ENCODE measurements around the gene MISFA.

MISFA gene

GRCh38 chr11:18594999-18595749 is 4.4 kb upstream of the MISFA start:
- Histone ChIP-seq H3K4me3 (ENCODE audit: low read length) (no peak overlapping the region), H3K27me3 (ENCODE audit: insufficient read depth, low read length) (no peaks in the 10 kb centered on the region), H2AFZ (ENCODE audit: low read depth, low read length) (no peak overlapping the region), H3K4me1 (ENCODE audit: insufficient read depth, low read length) (peaks cover 9% of the 10 kb centered on the region), H3K9me3 (ENCODE audit: low read length) (no peaks in the 10 kb centered on the region), H3K36me3 (ENCODE audit: insufficient read depth, low read length) (peaks cover 5% of the 10 kb centered on the region)

- H3K4me3 ChIP-seq (ENCODE audit: low read length) = no peak overlapping the region
- H3K36me3 ChIP-seq (ENCODE audit: insufficient read depth, low read length) = peaks cover 12% of the 10 kb centered on the region
- no peaks in the 10 kb centered on the region for H3K4me1 ChIP-seq (ENCODE audit: insufficient read depth, low read length)
- no peak overlapping the region for H2AFZ ChIP-seq (ENCODE audit: low read depth, low read length)
- no peaks in the 10 kb centered on the region for H3K27me3 ChIP-seq (ENCODE audit: insufficient read depth, low read length)
- no peaks in the 10 kb centered on the region for H3K9me3 ChIP-seq (ENCODE audit: low read length)
These were observed 1.5 kb downstream of the MISFA start for GRCh38 chr11:18600915-18601569.

- H3K4me1 ChIP-seq (ENCODE audit: insufficient read depth, low read length) = no peaks in the 10 kb centered on the region
- H3K9me3 ChIP-seq (ENCODE audit: low read length) = no peaks in the 10 kb centered on the region
- no peak overlapping the region for H2AFZ ChIP-seq (ENCODE audit: low read depth, low read length)
- H3K36me3 ChIP-seq (ENCODE audit: insufficient read depth, low read length) = peaks cover 44% of the 10 kb centered on the region
- H3K4me3 ChIP-seq (ENCODE audit: low read length) = no peak overlapping the region
- H3K27me3 ChIP-seq (ENCODE audit: insufficient read depth, low read length) = no peaks in the 10 kb centered on the region
These were observed 8.8 kb downstream of the MISFA start for GRCh38 chr11:18608376-18608775.

DNA sequence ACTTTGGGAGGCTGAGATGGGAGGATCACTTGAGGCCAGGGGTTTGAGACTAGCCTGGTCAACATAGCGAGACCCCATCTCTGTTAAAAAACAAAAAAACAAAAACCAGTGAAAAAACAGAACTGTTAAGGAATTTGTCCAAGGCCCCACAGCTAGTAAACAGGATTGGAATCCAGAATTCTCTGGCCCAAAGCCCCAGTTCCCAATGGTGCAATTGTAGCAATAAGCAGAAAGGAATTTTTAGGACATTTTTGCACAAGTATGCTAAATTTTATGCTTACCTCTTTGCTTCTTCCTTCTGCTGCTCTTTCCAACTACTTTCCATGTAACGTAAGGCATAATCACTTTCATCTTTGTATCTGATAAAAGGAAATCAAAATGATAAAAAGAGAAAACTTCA is 11.6 kb downstream of the MISFA start:
- Histone ChIP-seq H3K4me3 (ENCODE audit: low read length) (no peak overlapping the region), H3K36me3 (ENCODE audit: insufficient read depth, low read length) (peaks cover 62% of the 10 kb centered on the region), H3K27me3 (ENCODE audit: insufficient read depth, low read length) (no peaks in the 10 kb centered on the region), H2AFZ (ENCODE audit: low read depth, low read length) (no peak overlapping the region), H3K4me1 (ENCODE audit: insufficient read depth, low read length) (peaks cover 3% of the 10 kb centered on the region), H3K9me3 (ENCODE audit: low read length) (no peaks in the 10 kb centered on the region)

DNA sequence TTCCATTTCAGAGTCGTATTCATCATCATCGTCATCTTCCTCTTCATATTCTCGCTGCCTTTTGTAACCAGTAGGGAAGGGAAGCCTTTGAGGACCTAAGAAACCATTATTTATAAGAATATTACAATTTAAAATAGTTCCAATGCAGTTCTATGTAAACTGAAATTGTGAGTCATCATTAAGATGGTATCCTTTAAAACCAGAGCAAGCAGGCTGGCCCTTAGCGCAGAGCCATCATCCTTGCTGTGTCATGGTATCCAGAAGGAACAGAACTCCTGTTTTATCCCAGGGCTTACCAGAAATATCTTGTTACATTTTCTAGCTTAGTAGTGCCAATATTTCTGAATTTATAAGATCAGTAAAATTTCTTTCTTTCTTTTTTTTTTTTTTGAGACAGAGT is 12.8 kb downstream of the MISFA start:
- Histone ChIP-seq H3K4me3 (ENCODE audit: low read length) (no peak overlapping the region), H2AFZ (ENCODE audit: low read depth, low read length) (no peak overlapping the region), H3K36me3 (ENCODE audit: insufficient read depth, low read length) (peaks cover 62% of the 10 kb centered on the region), H3K9me3 (ENCODE audit: low read length) (no peaks in the 10 kb centered on the region), H3K27me3 (ENCODE audit: insufficient read depth, low read length) (no peaks in the 10 kb centered on the region), H3K4me1 (ENCODE audit: insufficient read depth, low read length) (peaks cover 3% of the 10 kb centered on the region)

GRCh38 chr11:18614667-18615066 is 15.1 kb downstream of the MISFA start:
- Histone ChIP-seq H3K27me3 (ENCODE audit: insufficient read depth, low read length) (no peaks in the 10 kb centered on the region), H2AFZ (ENCODE audit: low read depth, low read length) (no peak overlapping the region), H3K36me3 (ENCODE audit: insufficient read depth, low read length) (peaks cover 47% of the 10 kb centered on the region), H3K9me3 (ENCODE audit: low read length) (no peaks in the 10 kb centered on the region), H3K4me1 (ENCODE audit: insufficient read depth, low read length) (peaks cover 3% of the 10 kb centered on the region), H3K4me3 (ENCODE audit: low read length) (no peak overlapping the region)

GRCh38 chr11:18615628-18616392 is 16.2 kb downstream of the MISFA start:
- Histone ChIP-seq H2AFZ (ENCODE audit: low read depth, low read length) (no peak overlapping the region), H3K36me3 (ENCODE audit: insufficient read depth, low read length) (peaks cover 41% of the 10 kb centered on the region), H3K4me3 (ENCODE audit: low read length) (no peak overlapping the region), H3K9me3 (ENCODE audit: low read length) (no peaks in the 10 kb centered on the region), H3K27me3 (ENCODE audit: insufficient read depth, low read length) (no peaks in the 10 kb centered on the region), H3K4me1 (ENCODE audit: insufficient read depth, low read length) (peaks cover 3% of the 10 kb centered on the region)

GRCh38 chr11:18617688-18618341 is 18.2 kb downstream of the MISFA start:
- Histone ChIP-seq H3K27me3 (ENCODE audit: insufficient read depth, low read length) (no peaks in the 10 kb centered on the region), H3K9me3 (ENCODE audit: low read length) (no peaks in the 10 kb centered on the region), H3K4me3 (ENCODE audit: low read length) (no peak overlapping the region), H3K36me3 (ENCODE audit: insufficient read depth, low read length) (peaks cover 26% of the 10 kb centered on the region), H3K4me1 (ENCODE audit: insufficient read depth, low read length) (peaks cover 3% of the 10 kb centered on the region), H2AFZ (ENCODE audit: low read depth, low read length) (no peak overlapping the region)

GRCh38 chr11:18618342-18619025 is 18.9 kb downstream of the MISFA start:
- Histone ChIP-seq H3K9me3 (ENCODE audit: low read length) (no peaks in the 10 kb centered on the region), H3K4me1 (ENCODE audit: insufficient read depth, low read length) (peaks cover 3% of the 10 kb centered on the region), H2AFZ (ENCODE audit: low read depth, low read length) (no peak overlapping the region), H3K27me3 (ENCODE audit: insufficient read depth, low read length) (no peaks in the 10 kb centered on the region), H3K36me3 (ENCODE audit: insufficient read depth, low read length) (peaks cover 24% of the 10 kb centered on the region), H3K4me3 (ENCODE audit: low read length) (no peak overlapping the region)

DNA sequence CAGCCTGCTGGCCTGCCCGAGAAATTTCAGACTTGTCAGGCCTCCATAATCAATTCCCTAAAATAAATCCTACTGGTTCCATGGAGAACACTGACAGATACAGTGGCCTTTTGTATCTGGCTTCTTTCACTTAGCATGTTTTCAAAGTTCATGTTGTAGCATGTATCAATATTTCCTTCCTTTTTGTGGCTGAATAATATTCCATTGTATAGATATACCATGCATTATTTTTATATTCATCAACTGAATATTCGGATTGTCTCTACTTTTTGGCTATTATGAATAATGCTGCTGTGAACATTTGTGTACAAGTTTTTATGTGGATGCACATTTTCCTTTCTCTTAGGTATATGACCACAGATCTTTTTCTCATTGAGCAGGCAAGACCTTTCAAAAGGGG is 24.1 kb downstream of the MISFA start:
- H3K4me1 ChIP-seq (ENCODE audit: insufficient read depth, low read length) = no peaks in the 10 kb centered on the region
- no peak overlapping the region for H2AFZ ChIP-seq (ENCODE audit: low read depth, low read length)
- no peak overlapping the region for H3K4me3 ChIP-seq (ENCODE audit: low read length)
- no peaks in the 10 kb centered on the region for H3K27me3 ChIP-seq (ENCODE audit: insufficient read depth, low read length)
- H3K9me3 ChIP-seq (ENCODE audit: low read length) = no peaks in the 10 kb centered on the region
- H3K36me3 ChIP-seq (ENCODE audit: insufficient read depth, low read length) = no peaks in the 10 kb centered on the region

- H3K9me3 ChIP-seq (ENCODE audit: low read length) = no peaks in the 10 kb centered on the region
- no peaks in the 10 kb centered on the region for H3K36me3 ChIP-seq (ENCODE audit: insufficient read depth, low read length)
- no peaks in the 10 kb centered on the region for H3K4me1 ChIP-seq (ENCODE audit: insufficient read depth, low read length)
- no peaks in the 10 kb centered on the region for H3K27me3 ChIP-seq (ENCODE audit: insufficient read depth, low read length)
- no peak overlapping the region for H3K4me3 ChIP-seq (ENCODE audit: low read length)
- H2AFZ ChIP-seq (ENCODE audit: low read depth, low read length) = no peak overlapping the region
These were observed 24.6 kb downstream of the MISFA start for GRCh38 chr11:18624161-18624560.

DNA sequence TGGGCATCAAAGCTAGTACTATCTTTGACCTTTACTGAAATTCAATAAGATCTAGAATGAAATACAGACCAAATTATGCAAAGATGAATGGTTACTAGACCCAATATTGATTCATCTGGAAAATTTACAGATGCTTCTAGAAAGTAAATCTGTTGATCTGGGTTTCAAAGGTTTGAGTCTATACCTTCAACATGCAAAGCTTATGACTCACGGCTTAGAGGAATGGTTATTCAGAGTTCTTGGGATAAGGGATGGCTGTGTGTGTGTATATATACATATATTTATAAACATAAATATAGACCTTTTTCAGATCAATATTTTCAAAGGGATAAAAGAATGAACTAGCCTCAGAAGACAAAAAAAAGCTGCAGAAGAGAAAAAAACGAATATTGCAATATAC is 33.3 kb downstream of the MISFA start:
- Histone ChIP-seq H3K4me3 (ENCODE audit: low read length) (peak overlapping the region; percentile 89), H3K27me3 (ENCODE audit: insufficient read depth, low read length) (no peaks in the 10 kb centered on the region), H3K36me3 (ENCODE audit: insufficient read depth, low read length) (no peaks in the 10 kb centered on the region), H2AFZ (ENCODE audit: low read depth, low read length) (no peak overlapping the region), H3K4me1 (ENCODE audit: insufficient read depth, low read length) (peaks cover 16% of the 10 kb centered on the region), H3K9me3 (ENCODE audit: low read length) (no peaks in the 10 kb centered on the region)
